Measurements from ENCODE around the gene TGFBR3.

Gene TGFBR3

DNA sequence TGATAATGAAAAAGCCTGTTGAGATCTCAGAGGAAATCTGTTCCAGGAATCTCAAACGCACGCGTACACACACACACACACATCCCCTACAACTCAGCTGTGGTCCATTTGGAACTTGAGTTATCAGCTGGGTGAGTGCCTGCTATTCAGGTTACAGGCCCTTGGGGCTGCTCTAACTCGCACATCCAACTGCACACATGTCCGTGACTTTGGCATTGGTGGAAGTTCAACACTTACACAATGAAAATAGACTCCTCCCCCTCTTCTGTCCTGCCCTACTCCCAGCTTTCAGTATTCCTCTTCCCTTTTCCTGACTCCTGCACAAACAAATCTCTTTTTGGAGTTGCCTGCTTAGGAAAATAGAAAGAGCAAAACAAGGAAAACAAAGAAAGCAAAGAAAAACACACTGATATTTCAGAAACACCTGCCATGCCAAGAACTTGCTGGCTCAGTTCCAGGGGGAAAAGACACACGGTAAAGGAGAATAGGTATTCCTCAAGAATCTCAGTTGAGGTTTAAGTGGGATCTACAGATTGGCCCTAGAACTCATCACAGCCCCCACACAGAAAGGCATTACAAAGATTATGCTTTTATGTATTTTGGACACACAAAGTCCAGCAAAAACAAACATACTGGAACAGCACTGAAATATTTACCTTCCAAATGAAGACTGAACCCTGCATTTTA lies 140.9 kb downstream of the TGFBR3 start:
- Histone ChIP-seq H3F3A (ENCODE audit: insufficient read depth) (no peaks in the 10 kb centered on the region), H4K20me1 (ENCODE audit: low read depth, low read length) (no peaks in the 10 kb centered on the region), H3K27ac (ENCODE audit: low read depth, low read length) (no peak overlapping the region), H3K4me3 (ENCODE audit: insufficient read depth, low read length, poor library complexity, severe bottlenecking) (no peak overlapping the region), H3K9ac (ENCODE audit: low read length) (no peak overlapping the region), H3K9me3 (ENCODE audit: insufficient read depth, low read length) (no peaks in the 10 kb centered on the region), H3K79me2 (ENCODE audit: insufficient read depth, low read length) (no peaks in the 10 kb centered on the region), H3K9me2 (replicated peaks; ENCODE audit: insufficient read depth, low read length) (no peaks in the 10 kb centered on the region), H3K27me3 (ENCODE audit: low read length) (no peaks in the 10 kb centered on the region), H3K4me2 (ENCODE audit: low read depth, low read length, poor library complexity, severe bottlenecking) (no peak overlapping the region), H2AFZ (ENCODE audit: low read depth, low read length, severe bottlenecking) (no peak overlapping the region), H3K36me3 (ENCODE audit: low read length) (no peaks in the 10 kb centered on the region)
- TF ChIP-seq EZH2phosphoT487 (conservative IDR thresholded peaks at IDR 0.05; ENCODE audit: low read length) (no peak), CTCF (IDR thresholded peaks at IDR 0.05; ENCODE audit: insufficient read depth, low read length, poor library complexity, severe bottlenecking) (no peak)

- Histone ChIP-seq H2AFZ (ENCODE audit: low read depth, low read length, severe bottlenecking) (no peak overlapping the region), H3K9me2 (replicated peaks; ENCODE audit: insufficient read depth, low read length) (no peaks in the 10 kb centered on the region), H3K36me3 (ENCODE audit: low read length) (no peaks in the 10 kb centered on the region), H3K4me2 (ENCODE audit: low read depth, low read length, poor library complexity, severe bottlenecking) (no peak overlapping the region), H3K79me2 (ENCODE audit: insufficient read depth, low read length) (no peaks in the 10 kb centered on the region), H3K27ac (ENCODE audit: low read depth, low read length) (no peak overlapping the region), H3K9me3 (ENCODE audit: insufficient read depth, low read length) (no peaks in the 10 kb centered on the region), H3F3A (ENCODE audit: insufficient read depth) (no peaks in the 10 kb centered on the region), H4K20me1 (ENCODE audit: low read depth, low read length) (no peaks in the 10 kb centered on the region), H3K27me3 (ENCODE audit: low read length) (no peaks in the 10 kb centered on the region), H3K4me3 (ENCODE audit: insufficient read depth, low read length, poor library complexity, severe bottlenecking) (no peak overlapping the region), H3K9ac (ENCODE audit: low read length) (no peak overlapping the region)
- TF ChIP-seq EZH2phosphoT487 (conservative IDR thresholded peaks at IDR 0.05; ENCODE audit: low read length) (no peak), CTCF (IDR thresholded peaks at IDR 0.05; ENCODE audit: insufficient read depth, low read length, poor library complexity, severe bottlenecking) (no peak)
Measured at GRCh38 chr1:91742848-91743292, 143.1 kb downstream of the TGFBR3 start.

- TF ChIP-seq CTCF (IDR thresholded peaks at IDR 0.05; ENCODE audit: insufficient read depth, low read length, poor library complexity, severe bottlenecking) (no peak), EZH2phosphoT487 (conservative IDR thresholded peaks at IDR 0.05; ENCODE audit: low read length) (no peak)
- Histone ChIP-seq H4K20me1 (ENCODE audit: low read depth, low read length) (no peaks in the 10 kb centered on the region), H3K9me3 (ENCODE audit: insufficient read depth, low read length) (no peaks in the 10 kb centered on the region), H2AFZ (ENCODE audit: low read depth, low read length, severe bottlenecking) (no peak overlapping the region), H3K27ac (ENCODE audit: low read depth, low read length) (no peak overlapping the region), H3K4me2 (ENCODE audit: low read depth, low read length, poor library complexity, severe bottlenecking) (no peak overlapping the region), H3F3A (ENCODE audit: insufficient read depth) (no peaks in the 10 kb centered on the region), H3K79me2 (ENCODE audit: insufficient read depth, low read length) (no peaks in the 10 kb centered on the region), H3K27me3 (ENCODE audit: low read length) (no peaks in the 10 kb centered on the region), H3K9me2 (replicated peaks; ENCODE audit: insufficient read depth, low read length) (no peaks in the 10 kb centered on the region), H3K9ac (ENCODE audit: low read length) (no peak overlapping the region), H3K4me3 (ENCODE audit: insufficient read depth, low read length, poor library complexity, severe bottlenecking) (no peak overlapping the region), H3K36me3 (ENCODE audit: low read length) (no peaks in the 10 kb centered on the region)
Measured at GRCh38 chr1:91741906-91742305, 144.0 kb downstream of the TGFBR3 start.
